ENCODE results near the gene NHSL2.
A peak's percentile ranks its signal among the peaks of the same experiment; 100 is the strongest.

Gene NHSL2

DNA sequence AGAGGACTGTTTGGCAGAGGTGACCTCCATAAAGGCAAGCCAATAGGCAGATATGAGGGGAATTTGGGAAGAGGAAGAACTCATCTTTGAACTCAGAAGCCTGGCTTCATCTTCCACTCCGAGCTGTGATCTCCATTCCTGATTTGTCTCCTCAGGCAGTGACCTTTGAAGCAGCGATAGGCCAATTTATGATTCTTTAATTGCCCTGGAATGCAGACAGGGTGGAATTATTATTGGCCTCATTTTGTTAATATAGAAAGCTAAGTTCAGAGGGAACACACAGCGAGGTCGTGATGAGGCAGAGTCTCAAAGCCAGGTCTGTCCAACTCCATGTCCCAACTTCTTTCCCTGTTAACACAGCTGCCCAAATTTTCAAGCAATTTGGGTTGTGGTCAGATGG lies 204.2 kb downstream of the NHSL2 start:
- no peak for DNase-seq

DNA sequence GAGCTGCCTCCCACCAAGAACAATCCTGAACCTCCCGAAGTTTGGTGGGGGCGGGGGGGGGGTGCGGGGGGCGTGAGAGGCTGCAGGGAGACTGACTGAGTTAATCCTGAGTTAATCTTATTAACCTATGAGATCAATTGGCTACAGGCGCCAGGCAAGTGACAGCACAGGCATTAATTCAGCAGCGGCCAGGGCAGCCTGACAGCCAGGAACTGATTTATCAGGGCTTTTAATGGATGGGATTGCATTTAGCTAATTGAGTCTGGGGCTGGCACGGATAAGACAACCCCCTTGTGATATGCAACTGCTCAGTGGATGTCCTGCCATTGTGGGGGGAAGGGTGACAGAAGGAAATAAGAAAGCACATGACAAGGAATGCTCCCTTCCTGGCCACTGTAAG lies 204.7 kb downstream of the NHSL2 start:
- DNase-seq, result no peak

DNA sequence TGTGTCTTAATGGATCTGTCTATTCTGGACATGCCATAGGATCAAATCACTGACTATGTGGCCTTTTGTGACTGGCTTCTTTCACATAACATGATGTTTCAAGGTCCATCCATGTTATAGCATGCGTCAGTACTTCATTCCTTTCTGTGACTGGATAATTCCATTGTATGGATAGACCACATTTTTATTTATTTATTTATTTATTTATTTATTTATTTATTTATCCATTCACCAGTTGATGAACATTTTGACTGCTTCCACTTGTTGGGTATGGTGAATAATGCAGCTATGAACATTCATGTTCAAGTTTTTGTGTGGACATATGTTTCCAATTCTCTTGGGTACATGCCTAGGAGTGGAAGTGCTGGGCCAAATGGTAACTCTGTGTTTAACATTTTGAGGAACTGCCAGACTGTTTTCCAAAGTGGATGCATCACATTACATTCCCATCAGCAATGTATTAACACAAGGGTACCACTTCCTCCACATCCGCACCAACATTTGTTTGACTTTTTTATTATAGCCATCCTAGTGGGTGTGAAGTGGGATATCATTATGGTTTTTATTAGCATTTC lies 207.1 kb downstream of the NHSL2 start:
- no peak for DNase-seq

DNA sequence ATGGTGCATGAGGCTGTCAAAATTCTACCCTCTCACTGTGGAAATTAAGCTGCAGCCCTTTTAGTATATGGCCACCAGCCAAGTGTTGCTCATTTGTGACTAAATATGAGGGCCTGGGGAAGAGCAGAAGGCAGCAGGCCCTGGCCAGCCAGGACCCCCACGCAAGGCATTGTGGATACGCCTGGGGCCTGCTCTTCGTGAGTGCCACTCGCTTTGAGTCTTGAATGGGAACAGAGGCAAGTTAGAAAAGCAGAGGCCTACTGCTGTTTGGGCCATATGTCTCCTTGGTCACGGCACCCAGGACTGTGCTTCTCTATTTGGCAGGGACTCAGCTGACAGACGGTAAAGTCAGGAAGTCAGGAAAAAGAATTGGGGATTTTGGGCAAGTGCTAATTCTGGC lies 210.2 kb downstream of the NHSL2 start:
- no peak for DNase-seq

DNA sequence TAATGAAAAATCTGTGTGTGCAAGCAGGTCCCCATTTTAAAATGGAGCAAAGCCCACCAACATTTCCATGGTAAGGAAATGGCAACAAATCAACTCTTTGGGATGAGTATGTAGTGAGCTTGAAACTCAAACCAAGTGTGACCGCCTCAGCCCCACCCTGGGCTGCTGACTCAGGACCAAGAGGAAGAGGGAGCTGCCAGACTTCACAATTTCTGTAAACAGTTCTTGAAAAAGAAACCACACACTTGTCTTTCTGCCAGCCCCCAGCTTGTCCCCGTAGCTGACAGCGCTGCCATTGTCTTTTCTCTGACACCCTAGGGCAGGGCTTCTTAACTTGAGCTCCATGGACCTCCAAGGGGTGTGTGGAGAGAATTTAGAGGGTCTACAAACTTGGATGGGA lies 210.7 kb downstream of the NHSL2 start:
- DNase-seq, result peak; percentile 58

DNA sequence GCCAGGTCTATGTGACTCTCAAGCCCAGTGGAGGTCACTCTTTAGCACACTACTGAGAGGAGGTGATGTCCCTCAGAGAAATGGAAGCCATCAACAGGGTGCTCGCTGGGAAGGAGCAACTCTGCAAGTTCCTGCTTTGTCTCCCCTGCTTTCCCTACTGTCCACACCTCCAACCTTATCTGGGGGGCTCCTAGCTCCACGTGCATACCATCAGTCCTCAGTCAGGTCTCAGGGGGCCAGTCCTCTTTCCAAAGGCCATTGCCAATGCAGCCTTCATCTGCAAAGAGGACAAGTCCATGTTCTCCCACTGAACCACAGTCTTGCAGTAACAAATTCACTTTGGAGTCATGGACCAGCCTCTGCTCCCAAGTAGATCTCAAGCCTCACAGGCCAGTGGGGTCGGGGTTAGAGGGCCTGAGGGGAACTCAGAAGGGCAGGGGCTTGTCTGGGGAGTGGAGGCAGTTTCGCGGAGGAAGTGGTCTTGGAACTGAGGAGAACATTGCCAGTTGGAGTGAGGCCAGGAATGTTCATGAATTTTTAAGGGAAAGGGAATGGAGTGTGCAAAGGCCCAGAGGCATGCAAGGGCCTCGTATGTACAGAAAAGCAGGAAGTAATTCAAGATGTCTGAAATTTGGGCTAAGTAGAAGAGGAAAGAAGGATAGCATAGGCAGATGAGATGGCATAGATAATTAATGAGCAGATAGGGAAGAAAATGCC lies 212.1 kb downstream of the NHSL2 start:
- DNase-seq, result no peak

DNA sequence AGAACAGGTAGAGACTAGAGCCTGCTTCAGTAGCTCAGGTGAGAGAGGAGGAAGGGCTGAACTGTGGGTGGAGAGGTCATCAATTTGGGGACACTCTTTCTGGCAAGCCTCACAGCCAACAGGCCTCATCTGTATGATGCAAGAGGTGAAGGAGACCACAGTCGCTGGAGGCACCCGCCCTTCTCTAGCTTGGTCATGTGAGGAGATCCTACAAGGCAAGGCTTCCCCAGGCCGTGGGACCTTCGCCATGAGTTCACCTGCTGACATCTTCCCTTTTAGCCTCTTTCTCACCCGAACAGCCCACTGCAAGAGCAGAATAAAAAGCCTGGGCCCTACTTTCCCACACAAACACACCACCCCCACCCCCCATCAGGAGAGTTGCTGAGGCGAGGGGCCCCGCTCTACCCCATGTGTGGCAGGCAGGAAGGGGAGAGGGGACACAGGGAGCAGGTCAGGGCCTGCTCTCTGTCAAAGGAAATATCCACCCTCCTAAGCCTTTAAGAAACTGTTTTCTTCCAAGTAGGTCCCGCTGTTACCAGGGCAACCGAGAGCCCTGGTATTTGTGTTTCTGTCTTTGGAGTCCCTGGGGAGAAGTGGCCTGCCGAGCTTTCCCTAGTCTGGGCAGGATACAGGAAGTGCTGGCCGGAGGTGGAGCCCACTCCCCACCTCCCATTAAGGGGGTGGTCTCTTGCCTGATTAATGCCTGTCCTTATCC lies 213.0 kb downstream of the NHSL2 start:
- no peak for DNase-seq

DNA sequence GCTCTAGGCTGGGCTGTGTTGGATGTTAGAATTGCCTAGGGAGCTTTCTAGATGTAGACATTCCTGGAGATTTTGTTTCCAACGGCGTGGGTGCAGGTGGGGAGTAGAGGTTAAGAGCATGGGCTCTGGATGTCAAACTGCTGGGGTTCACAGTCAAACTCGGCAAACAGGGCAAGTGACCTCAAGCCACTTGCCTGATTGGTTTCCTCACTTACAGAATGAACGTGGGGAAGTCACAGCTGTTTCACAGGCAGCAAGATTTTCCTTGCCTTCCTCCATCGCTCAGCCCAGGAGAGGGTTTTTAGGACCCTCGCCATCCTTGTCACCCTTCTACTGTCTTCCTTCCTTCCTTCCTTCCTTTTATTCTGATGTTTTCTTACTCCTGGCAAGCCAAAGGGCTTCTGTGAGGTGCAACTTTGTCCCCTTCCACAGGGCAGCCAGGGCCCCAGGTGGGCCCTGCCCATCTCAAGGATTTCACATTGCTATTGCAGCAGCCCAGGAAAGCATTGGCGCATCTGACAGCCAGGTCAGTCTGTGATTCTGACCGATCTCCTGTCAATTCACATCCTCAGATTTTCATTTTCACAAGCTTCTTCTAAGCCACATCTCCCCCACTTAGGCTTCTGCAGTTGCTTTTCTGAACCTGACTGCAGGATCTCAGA lies 214.0 kb downstream of the NHSL2 start:
- DNase-seq, result no peak

DNA sequence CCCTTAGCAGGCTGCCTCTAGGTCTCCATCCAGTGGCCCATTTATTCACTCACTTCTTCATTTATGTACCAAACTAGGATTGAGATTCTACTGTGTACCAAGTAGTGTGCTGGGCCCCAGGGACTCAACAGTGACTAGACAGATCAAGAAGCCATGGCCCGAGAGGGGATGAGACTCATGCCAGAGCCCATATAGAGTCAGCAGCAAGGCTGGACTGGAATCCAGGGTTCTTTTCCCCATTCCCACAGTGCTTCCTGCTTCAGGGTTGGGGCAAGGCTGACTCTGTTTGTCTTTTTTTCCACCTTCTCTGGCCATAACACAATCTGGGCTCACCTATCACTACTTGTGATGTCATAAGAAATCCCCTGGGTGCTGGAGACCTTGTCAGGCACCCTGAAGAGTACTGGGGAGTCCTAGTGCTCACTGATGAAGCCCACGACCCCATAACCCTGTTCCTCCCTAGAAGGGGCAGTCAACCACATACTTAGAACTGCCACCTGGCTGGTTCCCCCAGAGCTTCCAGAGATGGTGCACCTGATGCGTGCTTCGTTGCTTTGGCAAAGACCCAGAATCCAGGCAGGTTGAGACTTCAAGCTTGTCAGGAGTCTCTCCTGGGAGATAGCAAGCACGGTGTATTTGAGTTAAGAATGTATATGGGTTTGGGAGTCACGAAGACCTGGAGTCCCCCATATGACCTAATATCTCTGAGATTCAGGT lies 214.8 kb downstream of the NHSL2 start:
- DNase-seq, result no peak

DNA sequence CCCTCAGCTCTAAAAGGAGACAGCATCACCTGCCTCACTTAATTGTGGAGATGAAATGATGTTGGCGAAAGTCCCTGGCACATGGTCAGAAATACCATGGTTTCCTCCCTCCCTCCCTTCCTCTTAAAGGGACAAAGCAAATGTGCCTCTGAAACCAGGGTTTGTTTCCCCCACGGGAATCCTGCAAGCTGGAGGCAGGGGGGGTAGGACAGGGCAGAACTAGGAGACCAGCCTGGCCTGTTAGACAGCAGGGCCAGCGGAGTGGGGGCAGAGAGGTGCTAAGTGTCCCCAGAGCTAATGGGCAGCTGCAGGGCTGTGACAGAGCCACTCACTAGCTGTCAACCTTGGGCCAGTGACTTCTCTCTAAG lies 215.4 kb downstream of the NHSL2 start:
- DNase-seq, result no peak

DNA sequence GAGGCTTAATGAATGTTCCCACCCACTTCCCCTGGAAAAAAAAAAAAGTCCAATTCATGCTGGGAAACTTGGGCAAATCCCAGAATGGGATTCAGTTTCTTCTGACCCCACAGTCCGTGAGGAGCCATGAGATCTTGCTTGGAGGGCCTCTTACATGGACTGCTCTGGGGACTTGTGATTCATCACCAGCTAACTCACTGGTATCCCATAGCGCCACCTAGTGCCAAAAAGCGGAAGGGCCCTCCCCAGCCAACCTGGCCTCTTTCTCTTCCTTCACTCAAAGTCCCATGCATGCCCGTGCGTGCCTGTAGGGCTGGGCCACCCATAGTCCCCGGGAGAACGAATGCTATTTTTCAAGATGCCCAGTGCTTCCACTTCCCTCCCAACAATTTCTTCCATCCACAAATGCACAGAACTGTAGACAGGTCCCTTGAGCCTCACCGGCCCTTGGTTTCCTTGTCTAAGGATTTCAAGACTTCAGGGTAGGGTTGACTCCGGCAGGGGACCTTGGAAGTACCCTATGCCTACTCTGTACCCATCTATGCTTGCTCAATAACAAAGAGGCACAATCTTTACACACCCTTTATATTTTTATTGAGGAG lies 216.0 kb downstream of the NHSL2 start:
- peak; percentile 84 for DNase-seq

DNA sequence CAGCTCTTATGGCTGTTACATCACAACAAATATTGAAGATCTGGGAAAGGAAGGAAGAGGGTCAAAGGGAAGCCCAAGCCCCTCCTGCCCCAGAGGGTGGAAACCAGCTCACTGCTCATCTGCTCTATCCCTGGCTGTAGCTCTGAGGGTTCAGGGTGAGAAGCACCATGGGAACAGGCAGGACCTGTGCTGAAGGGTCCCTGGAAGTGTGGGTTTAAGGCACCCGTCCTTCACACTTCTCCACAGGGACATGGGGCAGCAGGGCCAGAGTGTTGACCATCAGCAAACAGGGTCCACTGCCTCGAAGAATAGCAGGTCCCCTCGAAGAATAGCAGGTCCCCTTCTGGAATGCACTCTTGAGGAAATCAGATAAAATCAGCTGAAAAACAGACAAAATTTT lies 216.7 kb downstream of the NHSL2 start:
- DNase-seq, result no peak

DNA sequence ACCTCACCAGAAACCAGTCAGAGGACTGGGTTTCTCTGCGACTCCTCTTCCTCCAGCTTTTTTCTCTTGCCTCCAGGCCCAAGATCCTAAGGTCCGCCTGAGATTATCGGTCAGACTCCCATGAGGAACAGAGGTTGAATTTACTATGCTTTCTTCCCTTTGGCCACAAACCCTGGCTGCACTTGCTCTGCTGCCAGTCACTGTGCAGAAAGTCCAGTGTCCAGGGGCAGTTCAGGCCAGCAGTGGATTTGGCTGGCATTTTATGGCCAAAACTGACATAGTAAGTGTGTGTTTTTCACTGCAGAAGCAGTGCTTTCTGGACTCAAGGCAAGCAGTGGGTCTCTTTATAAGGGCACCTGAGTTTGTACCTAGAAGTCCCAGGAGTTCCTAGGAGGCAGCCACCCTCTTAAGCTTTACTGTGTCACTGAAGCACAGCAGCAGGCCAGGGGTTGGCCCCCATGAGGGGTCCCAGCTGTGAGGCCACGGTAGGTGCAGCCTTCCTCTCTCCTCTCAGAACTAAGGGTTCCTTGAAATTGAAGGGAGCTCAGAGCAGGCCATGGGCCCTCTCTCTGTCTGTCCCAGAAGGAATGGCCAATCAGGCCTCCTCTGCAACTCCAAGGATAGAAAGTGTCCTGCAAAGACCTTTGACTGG lies 217.7 kb downstream of the NHSL2 start:
- DNase-seq, result no peak

DNA sequence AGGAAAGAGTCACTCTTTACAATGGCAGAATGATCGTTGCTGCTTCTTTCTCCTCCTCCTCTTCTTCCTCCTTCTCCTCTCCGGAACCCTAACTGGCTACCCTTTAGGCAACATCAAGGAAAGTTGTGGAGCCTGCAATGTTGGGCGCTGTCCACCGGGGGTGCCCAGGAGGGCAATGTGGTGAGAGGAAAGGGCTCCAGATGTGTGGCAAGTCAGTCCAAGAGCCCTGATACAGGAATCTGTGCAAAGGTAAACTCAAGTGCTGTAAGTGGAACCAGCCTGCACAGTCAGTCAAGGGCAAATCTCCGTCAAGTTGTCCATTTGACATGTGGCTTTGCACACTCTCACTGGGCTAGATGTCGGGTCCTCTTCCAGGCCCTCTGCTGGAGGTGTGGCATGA lies 218.2 kb downstream of the NHSL2 start:
- DNase-seq, result peak; percentile 28

DNA sequence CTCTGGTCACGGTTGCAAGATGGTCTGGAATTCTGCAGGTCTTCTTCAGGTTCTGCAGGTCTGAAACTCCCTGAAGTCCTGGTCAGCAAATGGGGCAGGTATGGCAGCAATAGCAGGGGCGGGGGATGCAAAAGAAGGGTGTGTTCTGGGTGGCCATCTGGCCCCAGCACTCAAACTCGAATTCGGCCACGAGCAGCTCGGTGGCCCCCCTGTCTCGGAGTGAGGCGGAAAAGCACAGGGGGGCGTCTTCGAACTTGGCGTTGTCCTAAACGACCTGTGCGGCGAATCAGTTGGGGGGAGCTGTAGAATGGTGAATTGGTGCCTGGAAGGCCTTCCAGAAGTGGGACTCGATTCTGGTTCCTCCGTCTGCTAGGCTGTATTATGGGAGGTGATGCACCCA lies 219.0 kb downstream of the NHSL2 start:
- DNase-seq, result no peak

DNA sequence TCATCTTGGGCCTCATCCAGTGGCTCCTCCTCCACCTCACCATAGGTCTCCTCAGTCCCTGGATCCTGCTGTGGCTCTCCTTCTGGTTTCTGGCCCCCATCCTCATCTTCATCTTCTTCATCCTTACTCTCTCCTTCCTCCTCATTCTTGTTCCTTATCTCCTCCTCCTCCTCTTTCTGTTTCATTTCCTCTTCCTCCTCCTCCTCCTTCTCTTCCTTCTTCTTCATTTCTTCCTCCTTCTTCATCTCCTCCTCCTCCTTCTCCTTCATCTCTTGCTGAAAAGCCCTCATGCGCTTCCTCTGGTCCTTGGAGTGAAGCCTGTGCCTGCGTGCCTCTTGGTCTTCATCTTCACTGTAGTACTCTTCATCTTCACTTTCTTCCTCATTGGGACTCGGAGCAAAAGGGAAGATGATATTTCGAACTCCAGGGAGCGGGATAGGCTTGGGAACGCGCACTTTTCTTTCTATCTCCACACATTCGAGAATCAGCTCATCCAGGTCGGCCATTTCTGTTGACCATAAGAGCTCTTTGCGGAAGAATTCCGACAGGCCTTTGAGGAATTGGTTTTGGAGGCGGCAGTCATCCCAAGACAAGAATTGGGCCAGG lies 219.6 kb downstream of the NHSL2 start:
- DNase-seq, result no peak

DNA sequence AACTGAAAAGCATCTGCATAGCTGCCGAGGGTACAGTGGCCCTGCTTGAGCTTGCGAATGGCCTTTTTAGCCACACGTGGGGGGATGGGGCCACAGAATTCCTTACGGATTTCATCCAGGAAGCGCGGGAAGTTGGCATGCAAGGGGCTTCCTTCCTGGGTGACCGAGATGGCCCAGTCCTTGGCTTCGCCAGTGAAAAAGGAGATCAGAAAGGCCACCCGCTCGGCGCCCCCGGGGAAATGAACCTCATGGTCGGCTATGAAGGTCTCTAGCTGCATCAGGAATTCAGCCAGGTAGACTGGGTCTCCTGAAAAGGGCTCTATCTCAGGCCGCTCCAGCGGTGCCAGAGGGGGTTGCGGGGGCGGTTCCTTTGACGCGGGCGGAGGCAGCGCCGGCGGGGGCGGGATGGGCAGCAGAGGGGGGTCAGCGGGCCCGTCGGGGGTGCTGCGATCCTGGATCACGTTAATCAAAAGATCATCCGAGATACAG lies 220.2 kb downstream of the NHSL2 start:
- DNase-seq, result no peak

DNA sequence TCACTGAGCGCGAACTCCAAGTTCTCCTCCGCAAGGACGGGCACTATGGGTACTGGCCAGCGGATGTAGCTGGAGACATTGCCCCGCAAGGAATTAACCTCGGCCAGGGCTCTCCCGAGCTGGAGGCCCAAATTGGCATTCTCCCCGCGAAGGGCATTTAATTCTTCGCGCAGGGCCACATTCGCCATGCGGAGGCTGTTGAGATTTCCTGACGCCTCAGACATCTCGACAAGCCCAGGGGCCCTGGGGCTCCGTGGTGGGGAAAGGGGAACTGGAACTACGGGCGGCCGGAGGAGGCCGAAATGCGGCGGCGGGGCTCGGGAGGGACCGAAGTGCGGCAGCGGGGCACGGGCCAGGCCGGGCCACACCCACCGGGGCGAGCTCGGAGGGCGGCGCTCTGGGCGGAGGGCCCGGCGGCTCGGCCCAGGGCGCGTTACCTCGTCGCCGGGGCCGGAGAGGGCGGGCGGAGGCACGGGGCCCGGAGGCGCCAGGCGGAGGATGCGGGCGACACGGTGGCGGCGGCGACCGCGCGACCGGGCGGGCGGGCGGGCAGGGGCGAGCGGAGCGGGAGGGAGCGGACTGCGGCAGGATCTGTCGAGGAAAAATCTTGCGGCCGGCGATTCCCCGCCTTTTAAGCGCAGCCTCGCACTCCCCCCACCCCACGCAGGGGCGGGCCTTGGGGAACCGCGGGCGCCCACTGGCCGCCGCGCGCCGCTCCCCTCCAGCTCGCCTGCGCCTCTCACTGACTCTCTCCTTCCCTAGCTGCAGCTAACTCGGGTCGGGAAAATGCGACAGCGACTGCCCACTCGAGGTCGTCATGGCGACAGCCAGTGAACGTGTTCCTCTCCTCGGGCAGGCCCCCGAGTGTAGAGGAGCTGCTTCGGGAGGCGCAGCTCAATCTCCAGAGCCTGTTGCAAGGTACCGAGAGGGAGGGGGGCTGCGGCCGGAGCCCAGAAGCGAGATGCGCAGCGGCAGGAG lies 221.0 kb downstream of the NHSL2 start, which contains the start of gene RTL5:
Gene RTL5 (minus strand): TSS at position 599 of the 978 bp plus-strand sequence.
- no peak for DNase-seq

DNA sequence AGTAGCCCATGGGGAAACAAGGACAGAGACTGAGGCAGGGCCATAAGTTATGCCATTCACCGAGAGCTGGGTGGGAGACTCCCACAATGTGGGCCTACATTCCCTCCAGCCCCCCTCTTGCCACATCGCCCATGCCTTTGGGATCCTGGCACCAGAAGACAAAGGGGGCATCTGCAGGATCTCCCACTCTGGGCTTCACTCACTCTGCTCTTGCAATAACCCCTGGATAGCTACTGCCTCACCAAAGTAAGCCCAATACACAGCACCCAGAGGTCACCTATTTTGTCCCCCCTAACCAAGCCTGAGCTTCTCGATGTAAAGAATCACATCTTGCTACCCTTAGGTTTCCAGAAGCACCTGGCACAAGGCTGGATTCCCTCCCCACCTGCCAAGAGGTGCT lies 221.8 kb downstream of the NHSL2 start:
- DNase-seq, result no peak

DNA sequence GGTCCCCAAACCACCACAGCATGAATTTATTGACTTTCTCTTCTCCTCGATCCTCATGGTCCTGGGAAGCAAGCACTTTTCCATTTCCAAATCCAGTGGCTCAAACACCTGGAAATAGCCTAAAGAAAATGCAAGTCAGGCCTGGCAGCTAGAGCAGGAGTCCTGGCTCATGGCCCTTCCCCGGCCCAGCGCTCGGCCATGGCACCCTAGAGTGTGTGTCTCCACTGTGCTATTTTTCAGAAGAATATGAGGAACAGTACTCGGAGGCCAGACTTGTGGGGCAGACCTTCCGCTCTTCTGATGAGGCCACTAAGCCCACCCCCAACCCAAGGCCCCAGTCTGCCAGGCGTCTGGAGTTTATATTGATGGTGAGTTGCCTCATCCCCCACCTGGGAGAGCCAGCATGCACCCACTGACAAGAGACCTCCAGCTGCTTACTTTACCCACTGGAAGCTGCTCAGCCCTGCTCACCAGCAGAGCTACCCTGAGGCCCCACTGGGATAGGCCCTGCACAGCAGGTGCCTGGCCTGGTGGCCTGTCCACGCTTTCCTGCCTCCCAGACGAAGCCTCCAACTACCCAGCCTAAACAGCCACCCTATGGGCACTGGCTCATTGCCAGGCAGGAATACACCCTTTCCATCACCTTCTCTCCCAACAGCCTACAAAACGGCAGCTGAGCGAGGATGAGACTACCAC lies 223.4 kb downstream of the NHSL2 start:
- DNase-seq, result no peak

Data from activated CD4-positive, alpha-beta T cell treated with anti-CD3 and anti-CD28 coated beads, Interleukin-10, Interleukin-2, amounts not matched to agents 100 ng/mL and 50 ng/mL, durations not matched to agents 16 hours and 8 hours (primary cell).